HG03175 (cell line): Measurements from ENCODE around the gene ZC3H12A.

Experiments used
- ATAC-seq: cut with Tn5 transposase; IDR thresholded peaks from one replicate; pipeline ENCODE4 v1.9.1; 2021; ENCODE audit warnings: mild to moderate bottlenecking, moderate library complexity; ENCODE audit not compliant: unreplicated experiment

ZC3H12A gene

DNA sequence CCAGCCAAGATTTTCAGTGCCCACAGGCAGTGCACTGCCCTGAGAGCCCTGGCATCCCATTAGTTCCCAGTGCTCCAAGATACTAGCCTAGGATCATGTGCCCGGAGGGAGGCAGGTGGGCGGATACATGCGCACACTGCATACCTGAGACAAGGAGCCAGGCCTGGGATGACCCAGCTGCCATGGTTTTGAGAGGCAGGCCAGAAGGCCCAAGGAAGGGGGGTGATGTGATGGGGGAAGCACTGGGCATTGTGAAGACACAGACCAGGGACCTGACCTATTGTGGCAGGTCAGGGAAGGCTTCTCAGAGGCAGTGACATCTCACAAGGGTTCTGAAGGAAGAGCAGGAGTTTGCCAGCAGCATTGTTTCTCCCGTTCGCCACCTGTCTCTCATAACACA lies 3.6 kb downstream of the ZC3H12A start:
- ATAC-seq = no peak

DNA sequence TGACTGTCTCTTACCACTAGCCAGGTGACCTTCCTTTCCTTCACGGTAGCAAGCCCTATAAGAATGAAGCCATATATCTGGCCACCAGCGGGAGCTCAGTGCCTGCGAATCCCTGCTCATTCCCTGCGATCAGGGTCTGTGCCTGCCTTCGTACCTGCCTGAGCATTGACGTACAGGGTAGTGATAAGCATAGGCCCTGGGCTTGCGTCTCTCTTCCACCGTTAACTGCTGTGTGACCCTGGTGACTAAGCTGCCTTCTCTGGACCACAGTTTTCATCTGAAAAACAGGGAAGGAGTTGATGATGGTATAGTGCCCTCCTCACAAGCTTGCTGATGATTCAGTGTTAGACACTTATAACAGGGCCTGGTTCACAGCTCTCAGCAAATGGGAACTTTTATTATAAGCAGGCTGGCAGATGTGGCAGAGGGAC lies 4.1 kb downstream of the ZC3H12A start:
- ATAC-seq = no peak

DNA sequence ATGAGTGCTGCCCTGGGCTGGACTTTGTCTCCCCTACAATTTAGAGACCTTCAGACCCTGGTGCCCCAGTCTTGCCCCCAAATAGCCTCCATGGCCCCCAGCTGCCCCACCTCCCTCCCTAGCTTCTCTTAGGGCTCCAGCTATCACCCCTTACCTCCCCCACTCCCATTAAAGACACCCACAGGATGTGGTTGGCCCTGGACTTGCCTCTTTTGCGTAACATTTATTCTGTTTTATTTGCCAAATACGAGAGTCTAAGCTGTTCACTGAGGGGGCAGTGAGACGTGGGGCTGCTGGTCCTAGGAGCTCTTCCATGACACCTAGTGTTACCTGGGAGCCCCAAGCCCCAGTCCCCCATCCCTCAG lies 4.5 kb downstream of the ZC3H12A start:
- ATAC-seq = no peak

DNA sequence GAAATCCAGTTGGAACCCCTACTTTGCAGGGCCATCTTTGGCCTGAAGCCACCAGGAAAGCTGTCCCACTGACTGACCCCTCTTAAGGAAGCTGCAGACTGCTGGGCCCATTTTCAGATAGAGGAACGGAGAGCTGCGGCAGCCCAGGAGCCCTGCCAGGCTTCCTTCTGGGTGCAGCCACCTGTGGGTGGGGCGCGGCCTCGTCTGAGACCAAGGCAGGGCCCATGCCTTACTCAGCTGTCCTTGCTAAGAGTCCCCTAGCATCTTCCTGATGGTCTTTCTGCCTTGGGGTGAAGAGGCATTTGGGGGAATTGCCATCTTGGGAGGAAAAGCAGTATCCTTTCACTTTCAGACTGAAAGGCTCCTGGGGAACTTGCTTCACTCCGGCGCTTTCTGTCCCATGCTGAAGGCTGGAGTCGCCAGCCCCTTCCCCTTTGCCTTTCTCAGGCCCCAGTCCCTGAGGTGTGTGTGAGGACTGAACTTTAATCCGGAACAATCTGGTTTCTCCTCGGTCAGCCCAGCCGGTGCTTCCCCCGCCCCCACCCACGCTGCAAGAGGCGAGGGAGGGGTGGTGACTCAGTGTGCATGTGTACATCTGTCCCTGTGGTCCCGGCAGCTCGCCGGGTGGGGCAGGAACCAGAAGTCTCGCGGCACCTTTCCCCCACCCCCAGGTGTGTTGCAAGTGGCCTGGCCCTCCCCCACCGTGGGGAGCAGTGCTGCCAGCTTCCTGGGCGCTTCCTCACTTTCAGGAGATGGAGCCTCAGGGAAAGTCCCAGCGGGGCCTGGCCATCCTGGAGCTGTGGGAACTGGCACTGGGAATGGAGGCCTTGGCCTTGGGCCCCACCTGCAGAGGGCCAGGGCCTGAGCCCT lies 5.1 kb downstream of the ZC3H12A start:
- ATAC-seq = peak; percentile 42

DNA sequence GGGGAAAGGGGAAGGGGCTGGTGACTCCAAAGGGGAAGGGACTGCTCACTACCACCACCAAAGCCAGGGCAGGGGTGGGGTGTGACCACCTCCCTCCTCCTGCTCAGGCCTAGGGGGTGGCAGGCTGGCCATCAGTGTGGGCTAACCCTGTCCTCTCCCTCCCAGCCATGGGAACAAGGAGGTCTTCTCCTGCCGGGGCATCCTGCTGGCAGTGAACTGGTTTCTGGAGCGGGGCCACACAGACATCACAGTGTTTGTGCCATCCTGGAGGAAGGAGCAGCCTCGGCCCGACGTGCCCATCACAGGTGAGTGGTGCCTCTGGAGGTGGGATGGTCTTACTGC lies 5.7 kb downstream of the ZC3H12A start:
- ATAC-seq = no peak

DNA sequence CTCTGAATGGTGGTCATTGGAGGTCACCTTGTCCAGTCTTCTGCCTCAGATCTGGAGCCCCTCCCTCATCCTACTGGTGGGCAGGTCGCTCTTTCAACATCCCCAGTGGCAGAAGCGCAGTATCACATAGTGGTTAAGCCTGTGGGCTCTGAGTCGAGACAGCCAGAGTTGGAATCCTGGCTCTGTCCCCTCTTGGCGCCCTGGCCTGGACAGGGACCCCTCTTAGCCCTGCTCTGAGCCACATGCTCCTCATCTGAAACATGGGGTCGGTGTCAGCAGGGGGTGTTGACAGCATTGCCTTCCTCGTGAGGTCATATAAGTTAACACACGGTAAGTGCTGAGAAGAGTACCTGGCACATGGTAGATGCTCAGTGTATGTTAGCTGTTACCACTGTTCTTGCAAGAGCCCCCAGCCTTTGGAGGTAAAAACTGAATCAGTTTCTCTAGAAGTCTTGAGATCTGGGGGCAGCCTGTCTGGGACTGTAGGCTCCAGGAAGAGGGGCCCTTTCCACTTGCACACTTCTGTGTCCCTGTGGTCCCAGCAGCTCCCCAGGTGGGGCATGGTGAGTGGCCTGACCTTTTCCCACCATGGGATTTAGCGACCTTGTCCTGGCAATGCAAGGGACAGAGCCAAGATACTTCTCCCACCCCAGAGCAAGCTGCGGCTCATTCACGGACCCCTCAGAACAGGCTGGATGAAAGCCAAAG lies 6.4 kb downstream of the ZC3H12A start:
- no peak for ATAC-seq

DNA sequence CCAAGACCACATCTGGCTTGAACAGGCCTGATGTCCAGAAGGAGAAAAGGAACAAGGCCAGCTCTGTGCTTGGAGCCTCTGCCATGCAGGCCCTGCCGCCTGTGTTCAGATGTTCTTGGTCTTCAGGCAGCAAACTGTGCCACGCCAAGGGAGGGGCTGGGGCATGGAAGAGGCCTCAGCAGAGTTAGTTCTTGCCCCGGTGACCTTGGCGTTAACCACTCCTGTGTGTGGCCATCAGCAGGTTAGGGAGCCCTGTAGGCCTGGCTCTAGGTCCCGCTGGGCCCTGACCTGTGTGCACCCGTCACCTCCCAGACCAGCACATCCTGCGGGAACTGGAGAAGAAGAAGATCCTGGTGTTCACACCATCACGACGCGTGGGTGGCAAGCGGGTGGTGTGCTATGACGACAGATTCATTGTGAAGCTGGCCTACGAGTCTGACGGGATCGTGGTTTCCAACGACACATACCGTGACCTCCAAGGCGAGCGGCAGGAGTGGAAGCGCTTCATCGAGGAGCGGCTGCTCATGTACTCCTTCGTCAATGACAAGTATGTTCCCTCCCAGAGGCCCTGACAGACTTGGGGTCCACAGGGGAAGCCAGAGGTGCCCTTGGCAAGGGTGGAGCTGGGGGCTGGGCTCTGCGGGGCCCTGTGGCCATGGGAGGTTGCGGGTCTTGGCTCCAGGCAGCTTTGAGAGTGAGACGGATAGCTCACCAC lies 7.1 kb downstream of the ZC3H12A start:
- ATAC-seq = no peak

DNA sequence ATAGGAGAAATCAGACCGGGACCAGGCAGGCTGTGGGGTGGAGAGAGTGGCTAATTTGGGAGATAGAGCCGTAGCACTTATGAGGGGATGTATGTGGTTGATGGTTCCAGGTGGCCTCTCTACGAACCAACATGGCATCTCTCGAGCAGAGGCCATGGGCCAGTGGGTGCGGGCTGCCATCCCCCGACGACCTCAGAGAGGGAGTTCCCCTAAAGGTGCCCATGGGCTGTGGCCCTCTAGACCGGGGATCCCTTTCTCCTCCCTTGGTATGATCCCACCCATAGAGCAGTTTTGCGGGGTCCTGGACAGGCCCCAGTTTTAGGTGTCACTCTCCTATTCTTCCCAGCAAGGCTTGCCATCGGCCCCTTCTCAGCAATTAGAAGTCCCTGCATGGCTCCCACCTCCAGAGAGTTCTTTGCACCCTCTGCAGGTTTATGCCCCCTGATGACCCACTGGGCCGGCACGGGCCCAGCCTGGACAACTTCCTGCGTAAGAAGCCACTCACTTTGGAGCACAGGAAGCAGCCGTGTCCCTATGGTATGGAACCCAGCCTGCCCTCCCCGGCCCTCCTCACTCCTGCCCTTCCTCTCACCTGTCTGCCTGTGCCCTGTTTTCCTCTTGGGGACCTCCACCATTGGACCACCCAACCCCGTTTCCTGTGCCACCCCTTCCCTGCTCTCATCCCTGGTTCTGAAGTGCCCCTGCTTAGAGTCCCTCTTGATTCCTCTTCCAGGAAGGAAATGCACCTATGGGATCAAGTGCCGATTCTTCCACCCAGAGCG lies 7.8 kb downstream of the ZC3H12A start:
- no peak for ATAC-seq

DNA sequence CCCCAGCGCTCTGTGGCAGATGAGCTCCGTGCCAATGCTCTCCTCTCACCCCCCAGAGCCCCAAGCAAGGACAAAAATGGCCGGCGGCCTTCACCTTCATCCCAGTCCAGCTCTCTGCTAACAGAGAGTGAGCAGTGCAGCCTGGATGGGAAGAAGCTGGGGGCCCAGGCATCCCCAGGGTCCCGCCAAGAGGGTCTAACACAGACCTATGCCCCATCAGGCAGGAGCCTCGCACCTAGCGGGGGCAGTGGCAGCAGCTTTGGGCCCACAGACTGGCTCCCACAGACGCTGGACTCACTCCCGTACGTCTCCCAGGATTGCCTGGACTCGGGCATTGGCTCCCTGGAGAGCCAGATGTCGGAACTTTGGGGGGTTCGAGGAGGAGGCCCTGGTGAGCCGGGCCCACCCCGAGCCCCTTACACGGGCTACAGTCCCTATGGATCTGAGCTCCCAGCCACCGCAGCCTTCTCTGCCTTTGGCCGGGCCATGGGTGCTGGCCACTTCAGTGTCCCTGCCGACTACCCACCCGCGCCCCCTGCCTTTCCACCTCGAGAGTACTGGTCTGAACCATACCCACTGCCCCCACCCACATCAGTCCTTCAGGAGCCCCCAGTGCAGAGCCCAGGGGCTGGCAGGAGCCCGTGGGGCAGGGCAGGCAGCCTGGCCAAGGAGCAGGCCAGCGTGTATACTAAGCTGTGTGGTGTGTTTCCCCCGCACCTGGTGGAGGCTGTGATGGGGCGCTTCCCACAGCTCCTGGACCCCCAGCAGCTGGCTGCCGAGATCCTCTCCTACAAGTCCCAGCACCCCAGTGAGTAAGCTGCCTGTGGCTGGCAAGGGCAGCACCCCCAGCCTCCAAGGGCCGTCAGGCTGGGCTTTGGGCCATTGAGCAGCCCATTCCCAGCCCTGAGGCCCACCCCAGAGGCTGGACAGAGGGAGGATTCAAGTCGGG lies 8.7 kb downstream of the ZC3H12A start:
- no peak for ATAC-seq

DNA sequence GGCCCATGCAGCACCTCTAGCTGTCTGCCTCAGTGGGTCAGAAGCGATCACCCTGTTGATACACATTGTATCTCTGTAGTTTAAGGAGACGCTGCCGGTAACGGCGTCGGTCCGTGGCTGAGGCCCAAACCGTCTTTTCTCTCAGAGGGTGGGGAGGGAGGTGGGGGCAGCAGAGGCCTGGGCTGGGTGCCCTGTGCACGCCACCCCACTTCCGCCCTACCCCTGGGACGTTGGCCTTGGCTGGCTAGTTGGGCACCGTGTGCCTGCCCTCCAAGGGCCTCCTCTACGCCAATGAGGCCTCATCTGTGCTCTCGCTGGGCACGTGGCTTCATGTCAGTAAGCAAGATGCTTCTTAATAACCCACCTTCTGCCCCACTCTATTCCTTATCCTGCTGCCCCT lies 9.4 kb downstream of the ZC3H12A start:
- no peak for ATAC-seq

DNA sequence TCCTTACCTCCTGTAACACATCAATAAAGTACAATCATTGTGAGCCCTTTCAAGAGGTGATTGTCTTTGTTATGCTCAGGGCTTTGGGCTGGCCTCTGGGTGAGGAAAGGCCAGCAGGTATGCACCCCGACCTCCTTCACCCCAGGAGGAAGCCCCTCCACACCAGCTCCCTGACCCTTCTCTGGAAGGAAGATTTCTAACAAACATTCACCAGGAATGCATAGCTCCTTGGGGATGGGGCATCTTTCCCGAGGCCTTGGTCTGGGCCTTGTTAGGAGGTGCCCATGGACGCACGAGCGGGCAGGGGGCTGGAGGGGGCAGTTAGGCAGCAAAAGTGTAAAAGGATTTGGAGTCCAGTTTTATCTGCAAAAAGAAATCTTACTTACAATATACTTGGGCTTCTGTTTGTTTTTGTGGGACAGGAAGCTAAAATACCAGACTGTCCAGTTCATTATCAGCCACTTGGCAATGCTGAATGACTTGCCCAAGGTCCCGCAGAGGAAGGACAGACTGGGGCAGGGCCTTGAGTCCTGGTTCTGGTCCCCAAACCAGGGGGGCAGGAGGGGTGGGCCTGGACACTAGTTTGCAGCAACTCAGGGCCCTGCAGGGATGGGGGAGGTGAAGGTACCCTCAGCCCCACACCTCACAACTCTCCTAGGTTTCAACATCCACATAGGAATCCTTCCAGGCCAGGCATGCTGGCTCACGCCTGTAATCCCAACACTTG lies 10.1 kb downstream of the ZC3H12A start:
- ATAC-seq = no peak

DNA sequence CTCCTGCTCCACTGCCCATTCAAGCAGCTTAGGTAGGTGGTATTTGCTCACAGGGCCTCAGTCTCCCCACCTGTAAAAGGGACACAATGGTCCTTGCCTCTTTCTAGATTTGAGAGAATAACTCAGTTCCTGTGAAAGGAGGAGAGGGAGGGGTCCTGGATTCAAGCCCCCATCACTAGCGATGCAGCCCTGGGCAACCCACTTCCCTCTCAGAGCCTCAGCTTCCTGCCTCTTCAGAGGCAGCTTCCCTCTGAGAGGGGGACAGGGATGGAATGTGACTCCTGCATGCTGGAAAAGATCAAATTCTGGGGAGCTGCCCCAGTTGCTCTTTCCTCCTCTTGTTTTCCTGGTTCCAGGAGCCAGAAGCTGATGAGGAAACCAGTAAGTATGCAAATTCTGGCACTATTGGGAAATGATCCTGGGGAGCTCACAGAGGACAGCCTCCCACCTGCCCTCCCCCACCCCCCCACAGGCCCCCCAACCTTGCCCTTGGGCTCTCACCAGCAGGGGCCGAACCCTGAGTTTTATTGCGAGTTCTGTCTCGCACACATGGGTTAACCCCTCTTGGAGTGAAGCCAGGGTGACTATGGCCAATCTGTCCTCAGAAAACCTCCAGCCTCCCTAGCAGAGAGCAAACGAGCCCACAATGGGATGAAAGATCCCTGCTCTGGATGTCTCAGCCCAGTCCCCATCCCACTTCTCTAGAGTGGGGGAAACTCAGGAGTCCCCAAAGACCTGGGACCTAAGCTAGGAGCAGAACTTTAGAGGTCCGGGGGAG lies 11.7 kb downstream of the ZC3H12A start:
- no peak for ATAC-seq

DNA sequence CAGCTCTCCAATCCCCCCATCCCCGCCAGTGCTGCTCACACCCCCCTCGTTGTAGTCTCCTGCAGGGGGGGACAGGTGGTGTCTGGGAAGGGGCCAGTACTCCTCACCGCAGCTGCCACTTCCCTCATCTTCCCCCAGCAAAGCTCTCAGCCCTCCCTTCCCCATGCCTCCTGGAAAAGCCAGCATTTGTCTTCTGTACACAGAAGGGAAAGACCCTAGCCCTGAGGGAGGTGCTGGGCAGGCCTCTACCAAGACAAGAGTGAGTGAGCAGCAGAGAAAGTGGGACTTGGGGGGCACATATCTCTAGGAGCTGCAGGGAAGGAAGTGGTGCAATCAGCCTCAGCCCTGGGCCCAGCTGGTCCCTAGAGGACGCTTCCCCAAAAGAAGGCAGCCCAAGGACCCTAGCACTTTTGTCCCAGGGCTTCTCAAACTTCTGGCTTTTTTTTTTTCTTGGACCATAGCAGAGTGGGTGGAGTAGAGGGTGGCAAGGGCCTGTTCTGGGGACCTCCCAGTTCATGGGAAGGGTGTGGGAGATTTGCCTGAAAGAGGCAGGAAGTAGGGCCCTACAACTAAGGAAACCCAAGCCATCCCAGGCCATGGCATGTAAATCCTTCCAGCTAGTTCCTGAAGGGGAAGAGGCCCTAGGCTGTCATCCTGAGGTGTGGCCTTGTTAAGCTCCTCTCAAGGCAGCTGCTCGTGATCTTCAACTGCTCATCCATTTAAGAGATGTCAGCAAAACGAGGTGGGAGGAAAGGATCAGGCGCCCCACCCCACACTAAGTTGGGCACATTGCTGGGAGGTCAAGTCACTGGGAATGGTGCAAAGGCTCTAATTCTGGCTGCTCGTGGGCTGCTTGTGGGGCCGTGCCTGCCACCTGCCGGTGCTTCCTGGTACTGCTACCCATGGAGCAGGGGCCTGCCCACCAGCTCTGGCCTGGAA lies 12.6 kb downstream of the ZC3H12A start:
- ATAC-seq = no peak

DNA sequence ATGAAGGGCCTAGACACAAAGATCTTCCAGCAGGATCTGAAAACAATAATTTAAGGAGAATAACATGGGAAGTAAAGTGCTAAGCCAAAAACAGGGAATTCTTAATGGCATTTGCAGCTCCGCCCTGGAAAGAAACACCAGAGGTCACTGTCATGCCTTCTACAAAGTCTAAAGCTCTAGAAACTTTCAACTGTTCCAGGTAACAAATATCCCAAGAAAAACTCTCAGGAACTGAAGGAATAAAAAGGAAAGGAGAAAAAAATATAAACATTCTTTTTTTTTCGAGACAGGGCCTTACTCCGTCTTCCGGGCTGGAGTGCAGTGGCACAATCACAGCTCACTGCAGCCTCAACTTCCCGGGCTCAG lies 13.2 kb downstream of the ZC3H12A start:
- ATAC-seq = no peak

DNA sequence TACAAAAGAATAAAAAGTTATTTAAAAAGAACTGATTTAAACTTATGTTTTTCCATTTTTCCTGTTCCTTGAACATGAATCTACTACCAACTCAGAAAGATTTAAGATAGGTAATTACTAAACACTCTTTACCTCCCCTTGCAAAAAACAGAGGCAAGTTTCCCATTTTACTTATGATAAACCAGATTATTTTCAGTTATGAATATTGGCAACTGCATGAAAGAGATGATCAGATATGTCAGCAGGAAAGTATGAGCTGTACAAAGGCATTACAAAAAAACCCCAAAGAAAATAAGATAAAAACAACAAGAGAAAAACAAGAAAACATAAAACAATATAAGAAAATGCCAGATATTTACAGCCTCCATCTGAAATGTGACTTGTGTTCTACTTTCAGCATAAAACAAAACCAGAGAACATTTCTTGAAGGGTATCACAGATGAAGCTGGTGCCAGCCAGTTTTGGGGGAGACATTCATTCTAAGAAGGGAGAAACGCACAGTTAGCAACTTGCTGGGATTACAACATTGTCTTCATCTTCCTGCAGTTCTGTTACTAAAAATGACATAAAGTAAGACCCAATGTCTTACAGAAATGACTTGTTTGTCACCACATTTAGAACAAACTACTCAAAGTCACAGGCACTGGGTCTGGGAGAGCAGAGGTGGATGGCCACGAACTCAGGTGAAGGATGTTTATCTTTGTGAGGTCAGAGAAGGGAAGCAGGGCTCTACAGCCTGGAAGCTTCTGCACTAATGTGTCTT lies 19.1 kb downstream of the ZC3H12A start:
- no peak for ATAC-seq

DNA sequence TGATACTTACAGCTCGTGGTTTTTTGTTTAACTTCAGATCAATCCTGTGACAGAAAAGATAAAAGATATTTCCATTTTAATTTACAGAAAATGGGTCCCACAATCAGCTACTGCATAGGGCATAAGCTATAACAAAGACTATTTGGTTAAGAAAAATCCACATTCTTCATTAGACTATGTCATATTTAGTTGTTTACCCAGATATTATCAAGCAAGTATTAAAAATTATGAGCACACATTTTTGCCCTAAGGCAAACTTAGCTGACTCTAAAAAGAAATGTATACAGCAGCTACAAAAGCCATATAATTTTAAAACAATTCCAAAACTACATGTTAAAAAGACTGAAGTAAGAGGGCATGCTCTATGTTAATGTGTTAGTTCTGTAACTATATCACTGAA lies 21.5 kb downstream of the ZC3H12A start:
- ATAC-seq = no peak

DNA sequence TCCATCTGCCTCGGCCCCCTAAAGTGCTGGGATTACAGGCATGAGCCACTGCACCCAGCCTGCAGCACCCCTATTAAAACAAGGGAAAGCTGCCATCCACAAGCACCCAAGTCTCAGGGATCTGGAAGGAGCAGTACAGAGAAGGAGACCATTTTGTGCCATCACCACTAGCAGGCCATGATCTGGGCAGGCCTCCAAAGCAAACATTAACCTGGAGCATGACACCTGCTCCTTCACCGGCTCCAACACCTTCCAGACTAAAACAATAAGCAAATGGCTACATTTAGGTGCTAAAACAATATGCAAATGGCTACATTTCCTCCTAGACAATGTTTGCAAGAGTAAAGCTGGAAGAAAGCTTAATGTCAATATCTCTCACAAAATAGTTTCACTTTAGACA lies 23.5 kb downstream of the ZC3H12A start:
- no peak for ATAC-seq
